ENCODE measurements around the gene CCDC181.
"Not testable (repeated sequence)": the region's sequence is repeated elsewhere in the genome, so short reads cannot be mapped to it uniquely, and the experiment has no call there.

CCDC181 gene

GRCh38 chr1:169427081-169427641 is at the start of gene CCDC181:
Gene CCDC181 (minus strand): TSS chr1:169427474. CDS start chr1:169424927, 2,547 bp downstream.
- DNase-seq (ENCODE audit: low read depth in 2 of 3, low spot score in 2 of 3), result peak; percentile 21 to 42 (median 31)

DNA sequence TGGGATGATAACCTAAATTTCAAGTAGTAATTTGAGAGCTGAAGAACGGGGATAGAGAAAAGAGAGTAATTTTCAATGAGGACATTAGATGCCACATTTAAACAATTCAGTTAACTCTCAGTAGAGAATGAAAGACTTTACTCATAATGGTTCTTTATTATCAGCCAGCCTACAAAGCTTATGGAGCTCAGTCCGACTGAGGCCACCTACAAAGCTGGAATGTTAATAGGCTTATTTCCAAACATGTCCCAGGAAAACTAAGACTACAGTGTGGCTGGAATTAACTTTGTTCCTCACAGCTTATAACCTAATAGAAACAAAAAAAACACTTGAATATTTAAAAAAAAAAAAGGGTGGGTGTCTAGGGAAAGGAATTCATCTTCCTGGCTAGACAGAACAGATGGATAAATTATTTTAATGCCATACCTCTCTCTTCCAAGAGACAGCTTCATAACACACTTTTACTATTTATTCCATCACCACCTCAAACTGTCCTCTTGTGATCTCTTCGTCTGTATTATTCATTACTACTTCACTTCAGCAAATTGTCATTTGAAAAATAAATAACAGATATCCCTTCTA is 48.6 kb upstream of the CCDC181 start:
- no peak for DNase-seq (ENCODE audit: low read depth in 2 of 3, low spot score in 2 of 3)

GRCh38 chr1:169474302-169474995 is 47.2 kb upstream of the CCDC181 start:
- DNase-seq (ENCODE audit: low read depth in 2 of 3, low spot score in 2 of 3), result no peak

GRCh38 chr1:169473347-169473746 is 46.1 kb upstream of the CCDC181 start:
- no peak for DNase-seq (ENCODE audit: low read depth in 2 of 3, low spot score in 2 of 3)

DNA sequence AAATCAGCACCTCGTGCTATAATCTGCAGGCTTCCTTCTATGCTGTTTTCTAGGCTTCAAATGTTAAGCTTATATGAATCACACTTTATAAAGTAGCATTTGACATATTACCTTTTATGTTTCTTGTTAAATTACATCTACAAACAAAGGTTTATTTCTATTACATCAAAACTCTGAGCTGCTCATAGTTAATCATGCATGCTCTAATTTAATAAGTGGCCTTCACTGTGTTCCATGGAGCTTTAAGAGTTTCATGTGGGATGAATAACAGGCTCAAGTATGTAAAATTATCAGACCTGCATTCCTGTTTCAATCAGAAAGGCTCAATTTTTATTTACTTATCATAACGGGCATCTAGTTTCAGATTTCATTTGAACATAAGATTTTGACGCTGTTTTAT is 45.5 kb upstream of the CCDC181 start:
- DNase-seq (ENCODE audit: low read depth in 2 of 3, low spot score in 2 of 3), result no peak

DNA sequence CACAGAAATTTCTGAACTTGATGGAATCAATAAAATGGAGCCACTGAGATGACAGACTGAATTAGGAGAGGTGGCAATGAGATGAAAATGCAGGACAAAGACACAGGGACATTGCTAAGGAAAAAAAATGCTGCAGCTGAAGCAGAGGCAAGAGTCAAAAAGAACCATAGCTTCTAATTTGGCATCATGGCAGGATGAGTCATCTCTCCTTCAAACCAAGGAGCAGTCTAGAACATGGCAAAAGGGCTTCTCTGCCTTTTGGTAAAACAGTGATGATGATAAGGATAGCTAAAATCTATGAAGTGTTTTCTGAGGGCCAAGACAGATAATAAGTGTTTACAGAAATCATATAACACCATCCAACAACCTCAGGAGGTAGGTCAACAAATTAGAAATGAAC is 41.7 kb upstream of the CCDC181 start:
- no peak for DNase-seq (ENCODE audit: low read depth in 2 of 3, low spot score in 2 of 3)

- no peak for DNase-seq (ENCODE audit: low read depth in 2 of 3, low spot score in 2 of 3)
Observed at GRCh38 chr1:169466259-169467230, 39.3 kb upstream of the CCDC181 start.

DNA sequence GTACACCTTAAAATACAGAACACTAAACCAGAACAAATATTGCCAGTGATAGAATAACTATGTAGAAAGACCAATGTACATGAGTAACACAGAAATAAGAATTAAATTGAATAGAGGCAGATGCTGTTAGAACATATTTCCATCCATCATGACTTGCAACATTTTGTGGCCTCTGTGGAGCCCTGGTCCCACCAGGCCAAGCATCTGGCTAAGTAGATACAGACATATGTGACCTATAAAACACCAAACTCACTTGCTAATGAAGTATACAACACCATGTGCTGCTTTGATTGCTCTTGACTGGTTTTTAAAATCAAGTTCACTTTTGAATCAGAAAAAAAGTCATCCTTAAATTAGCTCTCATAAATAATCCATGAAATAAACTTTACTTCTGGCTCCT is 38.0 kb upstream of the CCDC181 start:
- no peak for DNase-seq (ENCODE audit: low read depth in 2 of 3, low spot score in 2 of 3)

GRCh38 chr1:169462385-169462784 is 35.1 kb upstream of the CCDC181 start:
- no peak for DNase-seq (ENCODE audit: low read depth in 2 of 3, low spot score in 2 of 3)

GRCh38 chr1:169461390-169462000 is 34.2 kb upstream of the CCDC181 start:
- DNase-seq (ENCODE audit: low read depth in 2 of 3, low spot score in 2 of 3), result no peak

GRCh38 chr1:169460191-169460833 is 33.0 kb upstream of the CCDC181 start:
- DNase-seq (ENCODE audit: low read depth in 2 of 3, low spot score in 2 of 3), result no peak

GRCh38 chr1:169457443-169457842 is 30.2 kb upstream of the CCDC181 start:
- DNase-seq (ENCODE audit: low read depth in 2 of 3, low spot score in 2 of 3), result no peak

- DNase-seq (ENCODE audit: low read depth in 2 of 3, low spot score in 2 of 3), result no peak
Observed at GRCh38 chr1:169456029-169456428, 28.8 kb upstream of the CCDC181 start.

DNA sequence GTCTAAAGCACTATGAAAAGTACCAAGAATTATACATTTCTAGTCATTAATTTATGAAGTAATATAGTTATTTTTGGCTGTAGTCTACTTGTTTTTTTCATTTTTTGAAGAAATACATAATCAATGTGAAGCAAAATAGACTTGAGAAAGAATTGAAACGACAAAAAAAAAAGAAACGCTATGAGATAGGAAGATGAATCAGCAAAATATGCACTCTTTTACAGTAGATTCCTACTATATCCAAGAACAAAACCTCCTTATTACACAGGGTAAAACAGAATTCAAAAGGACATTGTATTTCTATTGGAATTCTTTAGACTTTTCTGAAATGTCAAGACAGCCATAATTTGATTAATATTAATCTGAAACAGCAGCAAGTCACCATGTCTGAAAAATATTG is 25.6 kb upstream of the CCDC181 start:
- DNase-seq (ENCODE audit: low read depth in 2 of 3, low spot score in 2 of 3), result no peak

DNA sequence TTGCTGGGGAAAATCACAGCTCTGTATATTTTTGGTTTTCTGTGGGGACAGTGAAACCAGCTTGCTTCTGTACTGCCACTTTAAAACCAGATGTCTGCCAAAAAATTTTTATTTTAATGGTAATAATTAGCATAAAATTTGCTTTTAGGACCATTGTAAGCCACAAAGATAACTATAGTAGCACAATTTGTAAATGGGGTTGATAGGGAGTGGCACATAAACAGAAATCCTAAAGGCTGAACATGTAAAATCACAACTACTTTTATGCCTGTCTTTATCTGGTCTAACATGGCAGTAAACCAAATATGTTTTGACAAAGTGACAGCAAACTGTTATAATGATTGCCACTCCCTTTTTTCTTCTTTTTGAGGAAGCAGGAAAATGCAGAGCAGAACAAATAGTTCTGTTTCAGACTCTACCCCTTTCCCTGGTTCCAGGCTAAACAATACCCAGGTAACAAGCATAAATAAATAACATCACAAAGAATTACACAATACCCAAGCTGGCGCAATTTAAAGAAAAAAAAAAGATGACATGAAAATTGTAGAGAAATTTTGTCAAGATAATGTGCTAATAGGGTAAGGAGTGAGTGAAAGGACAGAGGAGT is 24.0 kb upstream of the CCDC181 start:
- DNase-seq (ENCODE audit: low read depth in 2 of 3, low spot score in 2 of 3), result no peak

DNA sequence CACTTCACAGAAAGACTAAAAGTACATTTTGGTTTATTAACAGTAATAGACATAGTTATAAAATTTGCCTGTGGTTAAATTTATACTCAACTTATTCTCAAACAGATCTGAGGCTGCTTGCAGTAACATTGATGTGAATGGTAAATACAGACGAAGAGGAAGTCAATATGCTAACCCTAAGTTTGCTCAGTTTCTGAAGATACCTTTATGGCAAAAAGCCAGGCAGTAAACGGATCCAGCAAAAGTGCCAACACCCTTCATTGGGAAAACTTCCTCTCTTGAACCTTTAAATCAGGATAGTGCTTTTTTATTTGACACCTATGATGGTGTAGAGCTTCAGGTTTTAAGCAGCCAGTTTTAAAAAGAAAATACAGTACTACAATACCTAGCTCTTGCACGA is 16.6 kb upstream of the CCDC181 start:
- no peak for DNase-seq (ENCODE audit: low read depth in 2 of 3, low spot score in 2 of 3)

- no peak for DNase-seq (ENCODE audit: low read depth in 2 of 3, low spot score in 2 of 3)
Observed at GRCh38 chr1:169426174-169426705, 1.0 kb downstream of the CCDC181 start.

DNA sequence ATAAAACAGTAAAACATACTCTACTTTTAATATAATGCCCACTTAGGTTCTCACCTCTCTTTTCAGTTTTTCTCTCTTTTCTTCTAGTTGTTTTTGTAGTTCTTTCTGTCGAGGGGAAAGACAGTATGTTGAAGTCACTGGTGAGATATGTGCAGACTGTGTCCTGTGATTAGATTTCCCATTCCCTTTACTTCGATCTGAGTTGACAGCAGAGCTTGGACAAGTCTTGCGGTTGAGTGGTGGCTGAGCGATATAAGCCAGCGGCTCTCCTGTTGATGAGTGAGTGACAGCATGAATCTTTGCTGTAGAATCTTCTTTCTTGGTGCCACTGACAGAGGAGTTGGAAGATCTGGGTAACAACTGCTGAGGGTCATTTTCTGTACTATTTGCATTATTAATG is 6.0 kb downstream of the CCDC181 start:
- DNase-seq (ENCODE audit: low read depth in 2 of 3, low spot score in 2 of 3), result no peak

- no peak for DNase-seq (ENCODE audit: low read depth in 2 of 3, low spot score in 2 of 3)
Observed at GRCh38 chr1:169414952-169415351, 12.3 kb downstream of the CCDC181 start.

DNA sequence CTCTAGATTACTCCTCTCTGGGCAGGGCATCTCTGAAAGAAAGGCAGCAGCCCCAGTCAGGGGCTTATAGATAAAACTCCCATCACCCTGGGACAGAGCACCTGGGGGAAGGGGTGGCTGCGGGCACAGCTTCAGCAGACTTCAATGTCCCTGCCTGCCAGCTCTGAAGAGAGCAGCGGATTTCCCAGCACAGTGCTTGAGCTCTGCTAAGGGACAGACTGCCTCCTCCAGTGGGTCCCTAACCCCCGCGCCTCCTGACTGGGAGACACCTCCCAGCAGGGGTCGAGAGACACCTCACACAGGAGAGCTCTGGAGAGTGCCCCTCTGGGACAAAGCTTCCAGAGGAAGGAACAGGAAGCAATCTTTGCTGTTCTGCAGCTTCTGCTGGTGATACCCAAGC is 18.9 kb downstream of the CCDC181 start:
- DNase-seq (ENCODE audit: low read depth in 2 of 3, low spot score in 2 of 3), result not testable (repeated sequence)

Measured in activated CD8-positive, alpha-beta memory T cell treated with anti-CD3 and anti-CD28 coated beads for 48 hours (primary cell).